GM19238 (cell line): ENCODE measurements around the gene MAP6D1.
A peak's percentile ranks its signal among the peaks of the same experiment; 100 is the strongest.

Experiments
- DNase-seq: peaks from one replicate; pipeline ENCODE4 v3.0.0; 2011; ENCODE audit warnings: low spot score; ENCODE audit not compliant: insufficient read length

Gene MAP6D1

DNA sequence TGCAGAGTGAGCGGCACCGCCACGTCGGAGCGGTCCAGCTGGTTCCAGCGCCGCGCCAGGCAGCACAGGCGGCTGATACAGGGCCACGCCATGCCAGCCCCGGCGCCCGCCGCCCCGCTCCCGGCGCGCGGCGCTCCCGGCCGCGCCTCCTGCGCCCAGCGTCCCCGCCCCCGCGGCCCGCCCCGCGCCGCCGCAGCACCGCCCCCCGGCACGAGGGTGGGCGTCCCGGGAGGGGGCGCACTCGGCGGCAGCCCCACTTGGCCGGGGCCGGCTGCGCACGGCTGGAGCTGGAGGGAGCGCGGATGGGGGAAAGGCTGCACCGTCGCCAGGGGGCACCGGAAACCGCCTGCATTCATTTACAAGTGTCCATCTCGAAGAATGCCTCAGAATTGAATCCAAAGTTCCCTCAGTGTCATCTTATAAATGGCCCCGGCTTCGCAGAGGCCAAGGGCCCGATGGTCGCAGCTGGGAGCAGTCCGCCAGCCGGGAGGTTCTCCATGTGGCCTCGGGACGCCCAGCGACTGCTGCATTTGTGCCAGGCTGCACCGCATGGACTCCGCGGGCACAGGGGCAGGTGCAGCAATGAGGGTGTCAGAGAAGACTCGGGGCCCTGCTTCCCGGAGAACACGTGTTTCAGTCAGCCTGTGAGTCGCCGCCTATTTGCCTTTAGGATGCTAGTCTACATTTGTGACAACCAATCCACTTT is at the start of gene MAP6D1:
MAP6D1 (minus strand) TSS at position 122 of the 706 bp plus-strand sequence; CDS start at position 92, 30 bp downstream.
- DNase-seq, result peak; percentile 66

DNA sequence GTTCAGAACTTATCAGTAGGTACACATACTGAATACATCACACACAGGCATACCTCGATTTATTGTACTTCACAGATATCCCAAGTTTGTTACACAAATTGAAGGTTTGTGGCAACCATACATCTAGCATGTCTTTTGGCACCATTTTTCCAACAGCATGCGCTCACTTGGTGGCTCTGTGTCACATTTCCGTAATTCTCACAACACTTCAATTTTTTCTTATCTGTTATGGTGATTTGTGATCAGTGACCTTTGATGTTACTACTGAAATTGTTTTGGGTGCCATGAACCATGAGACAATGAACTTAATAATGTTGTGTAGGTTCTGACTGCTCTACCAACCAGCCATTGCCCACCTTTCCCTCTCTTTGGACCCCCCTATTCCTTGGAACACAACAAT is 48.5 kb upstream of the MAP6D1 start:
- no peak for DNase-seq

DNA sequence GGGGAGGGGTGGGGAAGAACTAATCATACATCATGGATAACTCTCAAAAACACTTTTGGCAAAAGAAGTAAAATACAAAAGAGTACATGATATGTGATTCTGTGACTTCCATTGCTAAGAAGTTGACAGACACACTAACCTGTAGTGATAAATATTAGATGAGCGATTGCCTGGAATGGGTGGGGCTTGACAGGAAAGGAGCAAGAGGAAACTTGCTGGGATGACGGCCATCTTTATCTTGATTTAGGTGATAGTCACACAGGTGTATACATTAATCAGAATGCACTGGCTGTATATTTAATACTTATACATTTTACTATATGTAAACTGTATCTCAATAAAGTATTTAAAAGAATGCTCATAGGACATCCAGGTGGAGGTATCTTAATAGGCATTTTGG is 46.2 kb upstream of the MAP6D1 start:
- no peak for DNase-seq

DNA sequence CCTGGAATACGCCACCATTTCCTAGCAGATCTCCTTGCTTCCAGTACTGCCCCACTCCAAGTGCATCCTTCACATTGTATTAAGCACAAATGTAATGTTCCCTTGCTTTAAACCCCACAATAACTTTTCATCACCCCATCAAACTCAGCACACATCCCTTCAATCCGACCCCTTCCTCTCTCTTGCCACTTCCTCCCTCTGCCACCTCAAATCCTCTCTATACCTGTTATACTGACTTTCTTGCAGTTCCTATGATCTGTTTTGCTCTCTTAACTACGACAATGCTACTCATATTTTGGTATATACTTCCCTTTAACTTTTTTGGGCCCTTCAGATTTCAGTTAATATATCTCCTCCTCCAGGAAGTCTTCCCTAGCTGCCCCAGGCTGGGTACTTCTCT is 45.2 kb upstream of the MAP6D1 start:
- DNase-seq, result no peak

DNA sequence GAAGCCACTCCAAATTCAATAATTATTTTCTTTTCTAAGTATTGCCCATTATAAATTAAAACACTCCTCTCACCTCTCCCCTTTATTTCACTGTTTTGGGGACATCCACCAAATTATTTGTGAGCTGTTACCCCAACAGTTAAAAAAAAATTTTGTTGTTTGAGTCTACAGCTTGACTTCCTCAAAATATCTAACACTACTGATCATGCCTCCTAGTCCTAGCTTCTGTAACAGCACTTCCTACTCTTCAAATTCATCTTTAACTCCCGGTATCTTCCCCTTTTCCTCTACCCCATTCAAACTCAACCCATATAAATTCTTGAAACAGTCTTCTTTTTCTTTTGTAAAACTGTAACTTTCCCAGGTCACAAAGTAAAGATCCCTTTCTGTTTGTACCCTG is 43.4 kb upstream of the MAP6D1 start:
- DNase-seq, result no peak

GRCh38 chr3:183862610-183863009 is 37.2 kb upstream of the MAP6D1 start:
- no peak for DNase-seq

DNA sequence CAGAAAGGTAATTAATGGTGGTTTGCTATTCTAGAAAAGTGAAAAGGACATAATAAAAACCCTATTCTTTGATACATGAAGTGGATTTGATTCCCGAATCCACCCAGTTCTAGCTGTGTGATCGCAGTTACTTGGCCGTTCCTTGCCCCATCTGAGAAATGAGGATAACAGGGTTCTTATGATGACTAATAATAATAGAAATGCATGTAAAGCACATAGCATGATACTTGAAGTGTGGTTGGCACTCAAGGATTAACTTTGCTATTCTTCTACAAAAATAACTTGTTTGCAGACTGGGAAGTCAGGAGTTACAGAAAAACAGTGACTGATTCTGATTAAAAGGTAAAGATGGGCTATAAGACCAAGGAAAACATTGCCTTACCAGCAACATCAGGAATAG is 32.5 kb upstream of the MAP6D1 start:
- DNase-seq, result no peak

DNA sequence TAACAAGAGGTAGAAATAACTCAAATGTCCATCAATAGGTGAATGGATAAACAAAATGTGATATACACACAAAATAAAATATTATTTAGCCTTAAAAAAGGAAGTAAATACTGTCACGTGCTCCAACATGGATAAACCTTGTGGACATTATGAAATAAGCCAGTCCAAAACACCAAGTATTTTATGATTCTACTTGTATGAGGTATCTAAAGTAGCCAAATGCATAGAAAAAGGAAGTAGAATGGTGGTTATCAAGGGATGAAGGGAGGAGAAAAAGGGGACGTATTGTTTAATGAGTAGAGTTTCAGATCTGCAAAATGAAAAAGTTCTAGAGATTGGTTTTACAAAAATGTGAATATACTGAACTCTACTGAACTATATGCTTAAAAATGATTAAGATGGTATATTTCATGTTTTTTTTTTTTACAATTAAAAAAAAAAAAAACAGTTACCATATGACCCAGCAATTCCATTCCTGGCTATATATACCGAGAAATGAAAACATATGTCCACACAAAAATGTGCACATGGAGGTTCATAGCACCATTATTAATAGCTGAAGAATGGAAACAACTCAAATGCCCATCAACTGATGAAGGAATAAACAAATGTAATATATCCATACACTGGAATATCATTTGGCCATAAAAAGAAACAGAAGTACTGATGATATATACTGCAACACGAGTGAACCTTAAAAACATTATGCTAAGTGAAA is 29.1 kb upstream of the MAP6D1 start:
- no peak for DNase-seq

GRCh38 chr3:183845608-183846288 is 20.4 kb upstream of the MAP6D1 start:
- no peak for DNase-seq

DNA sequence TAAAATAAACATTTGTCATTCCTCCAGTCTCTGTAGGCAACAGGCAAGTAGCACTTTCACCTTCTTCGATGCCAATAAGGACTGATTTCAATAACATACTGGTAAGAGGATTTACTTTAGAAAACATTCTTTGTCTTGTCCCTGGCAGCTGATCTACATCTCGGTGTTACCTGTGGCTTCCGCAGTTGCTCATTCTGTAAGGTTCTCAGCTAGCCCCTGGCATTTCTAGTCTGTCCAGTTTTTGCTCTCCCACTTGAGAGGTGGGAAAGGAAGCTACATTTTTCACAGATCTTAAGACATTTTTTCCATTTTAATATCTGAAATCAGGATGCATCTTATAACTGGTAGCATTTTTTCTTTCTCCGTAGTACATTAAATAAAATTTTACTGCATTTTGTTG is 19.7 kb upstream of the MAP6D1 start:
- DNase-seq, result no peak

DNA sequence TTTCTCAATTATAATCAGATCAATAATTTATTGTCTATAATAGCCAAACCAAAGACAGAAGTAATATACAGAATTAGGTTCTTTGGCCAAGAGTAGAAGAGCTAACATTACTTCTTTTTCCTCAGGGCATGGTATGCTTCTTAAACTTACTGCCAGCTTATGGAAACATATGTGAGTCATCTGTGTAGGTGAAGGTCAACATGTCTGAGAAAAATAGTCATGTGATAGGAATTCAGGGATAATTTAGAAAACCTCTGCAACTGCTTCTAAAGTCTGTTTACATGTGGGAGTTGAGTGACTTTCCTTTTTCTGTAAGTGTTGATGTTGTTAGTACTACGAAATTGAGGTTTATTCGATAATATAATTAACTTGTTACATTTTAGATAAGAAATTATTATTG is 19.2 kb upstream of the MAP6D1 start:
- no peak for DNase-seq

DNA sequence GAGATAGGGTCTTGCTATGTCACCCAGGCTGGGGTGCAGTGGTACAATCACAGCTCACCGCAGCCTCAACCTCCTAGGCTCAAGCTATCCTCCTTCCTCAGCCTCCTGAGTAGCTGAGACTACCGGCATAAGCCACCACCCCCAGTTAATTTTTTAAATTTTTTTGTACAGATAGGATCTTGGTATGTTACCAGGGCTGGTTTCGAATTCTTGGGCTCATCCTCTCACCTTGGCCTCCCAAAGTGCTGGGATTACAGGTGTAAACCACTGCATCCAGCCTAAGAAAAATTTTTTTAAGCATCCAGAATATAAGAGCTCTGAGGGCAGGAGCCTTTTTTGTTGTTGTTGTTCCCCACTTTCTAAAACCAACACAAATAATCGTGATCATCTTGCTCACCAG is 14.4 kb upstream of the MAP6D1 start:
- DNase-seq, result no peak

- no peak for DNase-seq
These were observed 12.5 kb upstream of the MAP6D1 start for GRCh38 chr3:183837894-183838293.

DNA sequence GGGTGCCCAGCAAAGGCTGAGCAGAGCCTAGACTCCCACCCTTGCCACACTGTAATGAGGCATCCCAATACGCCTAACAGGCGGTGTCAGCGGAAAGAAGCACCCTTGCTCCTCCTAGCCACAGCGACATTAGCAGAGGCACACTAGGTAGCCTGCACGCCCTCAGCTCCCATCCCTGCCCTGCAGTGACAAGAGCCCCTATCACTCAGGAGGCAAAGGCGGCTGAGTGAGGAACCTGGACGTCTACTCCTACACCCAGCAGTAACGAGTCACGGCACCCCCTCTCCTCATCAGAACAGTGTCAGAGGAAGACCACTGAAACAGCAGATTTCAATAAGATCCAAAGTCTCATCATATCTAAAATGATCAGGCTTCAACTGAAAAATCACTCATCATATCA is 12.0 kb upstream of the MAP6D1 start:
- DNase-seq, result no peak

DNA sequence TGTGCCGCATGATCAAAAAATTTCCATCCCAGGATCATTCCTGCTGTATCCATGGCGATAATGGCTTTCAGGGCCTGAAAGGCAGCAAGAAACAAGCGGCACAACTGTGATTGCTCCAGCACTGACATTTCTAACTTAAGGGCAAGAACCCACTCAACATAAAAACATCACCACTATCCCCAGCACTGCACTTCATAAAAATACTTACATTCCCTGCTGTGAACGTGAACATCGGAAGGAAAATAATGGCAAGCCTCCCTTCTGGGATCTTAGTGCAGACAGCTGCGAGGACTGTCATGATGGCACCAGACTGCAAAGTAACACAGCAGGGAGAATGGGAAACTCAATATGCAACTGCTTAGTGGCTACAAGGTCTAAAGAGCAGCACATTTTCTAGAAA is 8.1 kb upstream of the MAP6D1 start:
- DNase-seq, result no peak

- DNase-seq, result no peak
These were observed 4.8 kb upstream of the MAP6D1 start for GRCh38 chr3:183830187-183830586.

DNA sequence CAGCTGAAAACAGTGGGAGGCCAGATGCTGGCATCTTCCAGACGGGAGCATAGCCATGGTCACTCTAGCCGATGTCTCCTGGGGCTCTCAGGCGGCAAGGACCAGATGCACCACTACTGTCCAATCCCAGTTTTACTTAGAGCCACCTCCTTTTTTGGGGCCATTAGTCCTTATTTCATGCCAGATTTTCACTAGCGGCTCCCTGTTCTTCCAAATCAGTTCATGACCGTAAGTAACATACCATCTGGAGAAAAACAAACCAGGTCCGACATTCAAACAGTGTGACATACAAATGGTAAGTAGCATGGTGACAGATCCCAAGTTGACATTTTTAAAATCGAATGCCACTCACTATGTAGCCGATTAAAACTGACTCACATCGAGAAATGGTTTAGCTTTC is 4.1 kb upstream of the MAP6D1 start:
- DNase-seq, result no peak

- DNase-seq, result no peak
These were observed 3.1 kb upstream of the MAP6D1 start for GRCh38 chr3:183828538-183828870.

GRCh38 chr3:183827809-183828537 is 2.6 kb upstream of the MAP6D1 start:
- DNase-seq, result no peak

DNA sequence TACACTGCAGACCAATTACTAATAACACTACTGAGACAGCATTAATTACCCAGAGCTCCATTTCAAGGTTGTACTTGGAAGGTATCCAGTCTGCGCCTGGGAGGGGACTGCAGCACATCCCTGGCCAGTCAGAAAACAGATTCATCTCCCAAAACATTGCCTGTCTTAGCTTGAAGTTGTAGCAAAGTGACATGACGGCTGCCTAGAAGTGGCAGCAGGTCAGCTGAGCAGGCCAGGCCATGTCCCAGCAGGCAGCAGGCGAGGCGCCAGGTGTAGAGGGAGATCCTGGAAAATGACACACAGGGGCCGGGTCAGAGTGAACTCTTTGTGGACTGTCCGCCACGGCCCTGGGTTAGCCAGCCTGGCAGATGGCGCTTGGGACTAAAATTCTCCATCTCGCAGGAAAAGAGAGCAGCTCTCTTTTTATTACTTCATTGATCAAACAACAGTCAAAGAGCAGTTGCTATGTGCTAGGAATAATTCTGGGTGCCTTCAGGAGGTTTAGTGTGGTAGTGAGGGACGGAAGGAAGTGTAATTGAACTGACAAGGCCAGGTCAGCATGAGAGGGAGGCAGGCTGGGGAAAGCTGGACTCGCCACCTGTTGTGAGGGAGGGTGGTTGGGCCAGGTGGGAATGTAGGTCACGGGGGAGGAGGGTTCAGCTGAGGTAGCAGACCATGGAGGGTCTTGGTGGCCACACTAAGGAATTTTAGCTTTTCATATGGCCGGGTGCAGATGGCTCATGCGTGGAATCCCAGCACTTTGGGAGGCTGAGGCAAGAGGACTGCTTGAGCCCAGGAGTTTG is 1.3 kb upstream of the MAP6D1 start:
- DNase-seq, result no peak

DNA sequence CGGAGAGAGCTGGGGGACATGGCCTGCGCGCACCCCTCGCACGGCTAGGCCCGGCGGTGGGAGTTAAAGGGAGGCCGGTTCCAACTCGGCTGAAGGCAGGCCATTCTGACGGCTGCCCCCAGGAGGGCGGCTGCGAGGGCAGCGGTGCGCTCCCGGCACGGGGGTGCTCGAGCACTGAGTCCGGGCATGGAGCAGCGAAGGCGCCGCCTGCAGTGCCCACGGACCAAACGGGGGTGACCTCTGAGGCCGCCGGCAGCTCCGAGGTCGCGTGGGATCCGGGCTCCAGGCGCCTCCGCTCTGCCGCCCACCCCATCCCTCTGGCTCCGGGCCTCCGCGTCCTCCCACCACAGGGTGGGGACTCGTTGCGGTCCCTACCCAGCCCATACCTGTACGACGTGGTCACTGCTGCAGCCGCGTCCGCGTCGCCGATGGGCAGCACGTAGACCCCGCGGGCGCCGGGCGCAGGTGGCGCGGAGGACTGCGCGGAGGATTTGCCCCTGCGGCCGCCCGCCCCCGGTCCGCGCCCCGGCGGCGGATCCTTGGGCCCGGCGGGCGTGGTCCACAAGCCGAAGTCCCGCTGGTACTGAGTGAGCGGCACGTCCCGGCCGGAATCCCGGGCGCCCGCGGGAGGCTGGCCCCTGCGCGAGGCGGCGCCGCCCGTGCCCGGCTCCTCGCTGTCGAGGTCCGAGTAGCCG is 469 bp downstream of the MAP6D1 start:
- peak; percentile 32 for DNase-seq
